ENCODE data around the gene C9.
A peak's percentile ranks its signal among the peaks of the same experiment; 100 is the strongest.

The C9 gene

GRCh38 chr5:39376293-39376714, 12.0 kb upstream of the C9 start:
- no peak overlapping the region for H4K8ac ChIP-seq (ENCODE audit: low read depth, low read length)
- no peak overlapping the region for H3K23ac ChIP-seq (ENCODE audit: low read length)
- no peaks in the 10 kb centered on the region for H3K27me3 ChIP-seq (ENCODE audit: insufficient read depth, low read length)
- no peak overlapping the region for H3K18ac ChIP-seq (ENCODE audit: low read length)
- H3K27ac ChIP-seq (ENCODE audit: low read depth, low read length): no peak overlapping the region
- peak; percentile 50 to 88 for DNase-seq
- H2AFZ ChIP-seq (ENCODE audit: insufficient read depth, low read length, poor library complexity): no peak overlapping the region
- peaks cover 2% of the 10 kb centered on the region for H3K9me3 ChIP-seq (ENCODE audit: insufficient read depth, low read depth, low read length)
- H2BK120ac ChIP-seq (ENCODE audit: insufficient read depth, low read length, poor library complexity): no peak overlapping the region
- no peaks in the 10 kb centered on the region for H3K79me1 ChIP-seq (ENCODE audit: low read length)
- H3K36me3 ChIP-seq (ENCODE audit: control insufficient read depth in 1 of 2, insufficient read depth in 2 of 2, low read length in 2 of 2): peaks cover 2 to 14% of the 10 kb centered on the region in 2 experiments
- H2BK12ac ChIP-seq (ENCODE audit: low read length): no peak overlapping the region
- H4K12ac ChIP-seq (ENCODE audit: low read depth, low read length): no peak overlapping the region
- H3K79me2 ChIP-seq (ENCODE audit: control insufficient read depth, insufficient read depth, low read length, poor library complexity): no peaks in the 10 kb centered on the region
- no peak overlapping the region for H3K9ac ChIP-seq (ENCODE audit: low read length)
- H4K91ac ChIP-seq (ENCODE audit: low read depth, low read length): no peak overlapping the region
- H2BK5ac ChIP-seq (ENCODE audit: low read depth, low read length, poor library complexity): no peak overlapping the region
- H3K4me3 ChIP-seq (ENCODE audit: low read depth, low read length): no peak overlapping the region
- WGBS (ENCODE audit: extremely low coverage, insufficient coverage, insufficient read length): no CpG with 5 or more reads among the region's 3 CpGs
- H3K4me1 ChIP-seq (ENCODE audit: control insufficient read depth in 1 of 2, insufficient read depth in 2 of 2, low read length in 2 of 2): no peaks in the 10 kb centered on the region
- H3K4ac ChIP-seq (ENCODE audit: low read depth, low read length): no peak overlapping the region
- H3K4me2 ChIP-seq (ENCODE audit: low read length): no peak overlapping the region
- no peak overlapping the region for H2AK5ac ChIP-seq (ENCODE audit: low read length)
- H3K14ac ChIP-seq (ENCODE audit: low read length): no peak overlapping the region

GRCh38 chr5:39373791-39374190, 9.5 kb upstream of the C9 start:
- no peaks in the 10 kb centered on the region for H3K27me3 ChIP-seq (ENCODE audit: insufficient read depth, low read length)
- H2BK5ac ChIP-seq (ENCODE audit: low read depth, low read length, poor library complexity): no peak overlapping the region
- H2BK12ac ChIP-seq (ENCODE audit: low read length): no peak overlapping the region
- H3K4ac ChIP-seq (ENCODE audit: low read depth, low read length): no peak overlapping the region
- no CpG with 5 or more reads among the region's 2 CpGs for WGBS (ENCODE audit: extremely low coverage, insufficient coverage, insufficient read length)
- H3K18ac ChIP-seq (ENCODE audit: low read length): no peak overlapping the region
- H3K9me3 ChIP-seq (ENCODE audit: insufficient read depth, low read depth, low read length): peaks cover 2% of the 10 kb centered on the region
- H2AFZ ChIP-seq (ENCODE audit: insufficient read depth, low read length, poor library complexity): no peak overlapping the region
- H3K79me2 ChIP-seq (ENCODE audit: control insufficient read depth, insufficient read depth, low read length, poor library complexity): no peaks in the 10 kb centered on the region
- H3K4me3 ChIP-seq (ENCODE audit: low read depth, low read length): no peak overlapping the region
- DNase-seq: no peak
- no peak overlapping the region for H4K8ac ChIP-seq (ENCODE audit: low read depth, low read length)
- H2BK120ac ChIP-seq (ENCODE audit: insufficient read depth, low read length, poor library complexity): no peak overlapping the region
- H3K4me1 ChIP-seq (ENCODE audit: control insufficient read depth in 1 of 2, insufficient read depth in 2 of 2, low read length in 2 of 2): peaks cover 2 to 6% of the 10 kb centered on the region in 2 experiments
- H3K79me1 ChIP-seq (ENCODE audit: low read length): no peaks in the 10 kb centered on the region
- no peak overlapping the region for H3K9ac ChIP-seq (ENCODE audit: low read length)
- H4K91ac ChIP-seq (ENCODE audit: low read depth, low read length): no peak overlapping the region
- H3K4me2 ChIP-seq (ENCODE audit: low read length): no peak overlapping the region
- no peak overlapping the region for H2AK5ac ChIP-seq (ENCODE audit: low read length)
- no peak overlapping the region for H3K27ac ChIP-seq (ENCODE audit: low read depth, low read length)
- peaks cover 2 to 9% of the 10 kb centered on the region in 2 experiments for H3K36me3 ChIP-seq (ENCODE audit: control insufficient read depth in 1 of 2, insufficient read depth in 2 of 2, low read length in 2 of 2)
- H4K12ac ChIP-seq (ENCODE audit: low read depth, low read length): no peak overlapping the region
- no peak overlapping the region for H3K23ac ChIP-seq (ENCODE audit: low read length)
- H3K14ac ChIP-seq (ENCODE audit: low read length): no peak overlapping the region

GRCh38 chr5:39371367-39371635, 7.0 kb upstream of the C9 start:
- no peak overlapping the region for H2BK5ac ChIP-seq (ENCODE audit: low read depth, low read length, poor library complexity)
- H4K12ac ChIP-seq (ENCODE audit: low read depth, low read length): no peak overlapping the region
- WGBS (ENCODE audit: extremely low coverage, insufficient coverage, insufficient read length): no CpG with 5 or more reads among the region's 3 CpGs
- H3K4me1 ChIP-seq (ENCODE audit: control insufficient read depth in 1 of 2, insufficient read depth in 2 of 2, low read length in 2 of 2): peaks cover 2 to 6% of the 10 kb centered on the region in 2 experiments
- H4K91ac ChIP-seq (ENCODE audit: low read depth, low read length): no peak overlapping the region
- H4K8ac ChIP-seq (ENCODE audit: low read depth, low read length): no peak overlapping the region
- no peak overlapping the region for H3K4me2 ChIP-seq (ENCODE audit: low read length)
- no peak overlapping the region for H3K18ac ChIP-seq (ENCODE audit: low read length)
- no peak overlapping the region for H2AFZ ChIP-seq (ENCODE audit: insufficient read depth, low read length, poor library complexity)
- no peak overlapping the region for H3K4me3 ChIP-seq (ENCODE audit: low read depth, low read length)
- no peaks in the 10 kb centered on the region for H3K9me3 ChIP-seq (ENCODE audit: insufficient read depth, low read depth, low read length)
- no peak overlapping the region for H2BK120ac ChIP-seq (ENCODE audit: insufficient read depth, low read length, poor library complexity)
- H3K9ac ChIP-seq (ENCODE audit: low read length): no peak overlapping the region
- DNase-seq: no peak
- no peaks in the 10 kb centered on the region for H3K79me1 ChIP-seq (ENCODE audit: low read length)
- no peak overlapping the region for H3K4ac ChIP-seq (ENCODE audit: low read depth, low read length)
- peaks cover 0 to 3% of the 10 kb centered on the region in 2 experiments for H3K36me3 ChIP-seq (ENCODE audit: control insufficient read depth in 1 of 2, insufficient read depth in 2 of 2, low read length in 2 of 2)
- H3K27me3 ChIP-seq (ENCODE audit: insufficient read depth, low read length): no peaks in the 10 kb centered on the region
- no peak overlapping the region for H3K14ac ChIP-seq (ENCODE audit: low read length)
- no peak overlapping the region for H3K23ac ChIP-seq (ENCODE audit: low read length)
- no peak overlapping the region for H2AK5ac ChIP-seq (ENCODE audit: low read length)
- no peaks in the 10 kb centered on the region for H3K79me2 ChIP-seq (ENCODE audit: control insufficient read depth, insufficient read depth, low read length, poor library complexity)
- no peak overlapping the region for H2BK12ac ChIP-seq (ENCODE audit: low read length)
- no peak overlapping the region for H3K27ac ChIP-seq (ENCODE audit: low read depth, low read length)

GRCh38 chr5:39370555-39371366, 6.5 kb upstream of the C9 start:
- no peak overlapping the region for H3K9ac ChIP-seq (ENCODE audit: low read length)
- H3K27me3 ChIP-seq (ENCODE audit: insufficient read depth, low read length): no peaks in the 10 kb centered on the region
- H3K23ac ChIP-seq (ENCODE audit: low read length): no peak overlapping the region
- no peak overlapping the region for H4K8ac ChIP-seq (ENCODE audit: low read depth, low read length)
- no peak overlapping the region for H3K4me3 ChIP-seq (ENCODE audit: low read depth, low read length)
- H3K9me3 ChIP-seq (ENCODE audit: insufficient read depth, low read depth, low read length): no peaks in the 10 kb centered on the region
- H3K27ac ChIP-seq (ENCODE audit: low read depth, low read length): no peak overlapping the region
- no peak overlapping the region for H4K91ac ChIP-seq (ENCODE audit: low read depth, low read length)
- H3K79me1 ChIP-seq (ENCODE audit: low read length): no peaks in the 10 kb centered on the region
- no peak overlapping the region for H2AK5ac ChIP-seq (ENCODE audit: low read length)
- no peak overlapping the region for H3K4ac ChIP-seq (ENCODE audit: low read depth, low read length)
- H2AFZ ChIP-seq (ENCODE audit: insufficient read depth, low read length, poor library complexity): no peak overlapping the region
- H3K4me2 ChIP-seq (ENCODE audit: low read length): no peak overlapping the region
- H2BK5ac ChIP-seq (ENCODE audit: low read depth, low read length, poor library complexity): no peak overlapping the region
- H2BK120ac ChIP-seq (ENCODE audit: insufficient read depth, low read length, poor library complexity): peak overlapping the region; percentile 31
- H3K18ac ChIP-seq (ENCODE audit: low read length): no peak overlapping the region
- no CpG with 5 or more reads among the region's 10 CpGs for whole genome bisulfite sequencing (ENCODE audit: extremely low coverage, insufficient coverage, insufficient read length)
- no peak overlapping the region for H4K12ac ChIP-seq (ENCODE audit: low read depth, low read length)
- no peaks in the 10 kb centered on the region for H3K79me2 ChIP-seq (ENCODE audit: control insufficient read depth, insufficient read depth, low read length, poor library complexity)
- peaks cover 2 to 6% of the 10 kb centered on the region in 2 experiments for H3K4me1 ChIP-seq (ENCODE audit: control insufficient read depth in 1 of 2, insufficient read depth in 2 of 2, low read length in 2 of 2)
- peak; percentile 95 to 97 for DNase-seq
- H3K36me3 ChIP-seq (ENCODE audit: control insufficient read depth in 1 of 2, insufficient read depth in 2 of 2, low read length in 2 of 2): peaks cover 0 to 3% of the 10 kb centered on the region in 2 experiments
- H2BK12ac ChIP-seq (ENCODE audit: low read length): no peak overlapping the region
- no peak overlapping the region for H3K14ac ChIP-seq (ENCODE audit: low read length)
